ENCODE data around the gene MXI1.

The MXI1 gene

DNA sequence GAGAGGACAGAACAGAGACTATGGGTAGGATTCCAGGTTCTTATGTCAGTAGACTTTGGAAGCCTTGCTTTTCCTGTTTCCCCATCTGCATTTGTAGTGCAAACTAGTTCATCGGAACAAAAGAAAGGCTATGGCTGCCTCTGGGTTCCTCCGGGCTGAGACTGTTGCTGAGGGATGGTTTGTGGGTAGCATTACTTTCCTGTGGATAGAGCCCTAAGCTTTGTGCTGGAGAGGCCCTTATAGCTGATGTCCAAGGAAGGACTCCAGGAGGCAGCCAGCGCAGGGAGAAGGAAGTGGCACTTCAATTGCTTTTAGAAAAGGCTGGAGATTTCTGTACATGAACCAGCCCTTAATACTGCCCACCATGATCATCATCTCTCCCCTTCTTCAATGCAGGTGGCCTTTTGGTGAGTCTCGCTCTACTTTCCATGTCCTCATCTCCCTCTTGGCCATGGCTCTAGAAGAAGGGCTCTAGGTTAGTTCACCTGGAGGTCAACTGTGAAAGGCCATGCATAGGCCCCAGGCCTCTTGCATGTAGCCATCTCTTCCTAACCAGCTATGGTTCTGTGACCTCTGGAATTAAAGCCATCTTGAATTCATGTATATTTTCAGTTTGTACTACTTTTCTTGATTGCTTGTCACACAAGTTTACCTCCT, 15.4 kb downstream of the MXI1 start:
- H4K20me1 ChIP-seq (ENCODE audit: insufficient read depth, low read length, poor library complexity, severe bottlenecking) = no peaks in the 10 kb centered on the region
- no peak overlapping the region for H2AFZ ChIP-seq (ENCODE audit: low read length)
- H3K79me2 ChIP-seq (ENCODE audit: insufficient read depth, low read length) = no peaks in the 10 kb centered on the region; the same call in 1 of the 2 replicates
- H3K4me1 ChIP-seq (ENCODE audit: insufficient read depth, low read length, poor library complexity, severe bottlenecking) = peaks cover 27% of the 10 kb centered on the region
- H3K4me3 ChIP-seq (ENCODE audit: low read length, poor library complexity, severe bottlenecking) = no peak overlapping the region
- no peaks in the 10 kb centered on the region for H3K9me2 ChIP-seq (replicated peaks; ENCODE audit: low read depth, low read length)
- no peaks in the 10 kb centered on the region for H3K36me3 ChIP-seq (ENCODE audit: insufficient read depth, low read length)
- H3K27me3 ChIP-seq (ENCODE audit: insufficient read depth, low read length, poor library complexity, severe bottlenecking) = no peaks in the 10 kb centered on the region
- H3K4me2 ChIP-seq (ENCODE audit: low read depth, low read length, poor library complexity, severe bottlenecking) = peak overlapping the region; percentile 61
- H3K9me3 ChIP-seq (ENCODE audit: insufficient read depth, low read depth, low read length) = no peaks in the 10 kb centered on the region
- no peaks in the 10 kb centered on the region for H3F3A ChIP-seq (ENCODE audit: low read depth)
- no peak overlapping the region for H3K9ac ChIP-seq (ENCODE audit: low read depth, low read length, poor library complexity, severe bottlenecking)
- no peak for TF ChIP-seq EZH2phosphoT487 (IDR thresholded peaks at IDR 0.05; ENCODE audit: borderline replicate concordance)
- TF ChIP-seq, protein P1, sequence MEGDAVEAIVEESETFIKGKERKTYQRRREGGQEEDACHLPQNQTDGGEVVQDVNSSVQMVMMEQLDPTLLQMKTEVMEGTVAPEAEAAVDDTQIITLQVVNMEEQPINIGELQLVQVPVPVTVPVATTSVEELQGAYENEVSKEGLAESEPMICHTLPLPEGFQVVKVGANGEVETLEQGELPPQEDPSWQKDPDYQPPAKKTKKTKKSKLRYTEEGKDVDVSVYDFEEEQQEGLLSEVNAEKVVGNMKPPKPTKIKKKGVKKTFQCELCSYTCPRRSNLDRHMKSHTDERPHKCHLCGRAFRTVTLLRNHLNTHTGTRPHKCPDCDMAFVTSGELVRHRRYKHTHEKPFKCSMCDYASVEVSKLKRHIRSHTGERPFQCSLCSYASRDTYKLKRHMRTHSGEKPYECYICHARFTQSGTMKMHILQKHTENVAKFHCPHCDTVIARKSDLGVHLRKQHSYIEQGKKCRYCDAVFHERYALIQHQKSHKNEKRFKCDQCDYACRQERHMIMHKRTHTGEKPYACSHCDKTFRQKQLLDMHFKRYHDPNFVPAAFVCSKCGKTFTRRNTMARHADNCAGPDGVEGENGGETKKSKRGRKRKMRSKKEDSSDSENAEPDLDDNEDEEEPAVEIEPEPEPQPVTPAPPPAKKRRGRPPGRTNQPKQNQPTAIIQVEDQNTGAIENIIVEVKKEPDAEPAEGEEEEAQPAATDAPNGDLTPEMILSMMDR (conservative IDR thresholded peaks at IDR 0.05; ENCODE audit: low read length) = no peak

DNA sequence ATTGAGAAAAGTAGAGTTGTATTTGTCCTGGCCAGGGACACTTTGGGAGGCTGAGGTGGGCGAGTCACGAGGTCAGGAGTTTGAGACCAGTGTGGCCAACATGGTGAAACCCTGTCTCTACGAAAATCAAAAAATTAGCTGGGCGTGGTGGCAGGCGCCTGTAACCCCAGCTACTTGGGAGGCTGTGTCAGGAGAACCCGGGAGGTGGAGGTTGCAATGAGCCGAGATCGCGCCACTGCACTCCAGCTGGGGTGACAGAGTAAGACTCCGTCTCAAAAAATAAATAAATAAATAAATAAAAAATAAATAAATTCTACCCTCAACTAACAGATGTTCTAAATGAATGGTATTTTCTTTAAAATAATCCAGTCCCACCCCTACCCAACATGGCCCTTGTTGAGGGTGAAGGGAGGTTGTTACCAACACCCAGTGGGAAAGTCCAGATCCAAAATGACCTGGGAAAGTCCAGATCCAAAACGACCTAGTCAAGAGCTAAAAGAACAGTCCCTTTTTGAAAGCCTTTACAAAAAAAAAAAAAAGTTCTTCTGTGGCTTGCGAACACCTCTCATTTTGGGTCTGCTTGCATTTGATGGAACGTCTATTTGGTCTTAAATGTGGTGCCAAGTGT, 16.0 kb downstream of the MXI1 start:
- Histone ChIP-seq H4K20me1 (ENCODE audit: insufficient read depth, low read length, poor library complexity, severe bottlenecking) (no peaks in the 10 kb centered on the region), H3K9me3 (ENCODE audit: insufficient read depth, low read depth, low read length) (no peaks in the 10 kb centered on the region)
- TF ChIP-seq, protein P1 (conservative IDR thresholded peaks at IDR 0.05; ENCODE audit: low read length) = no peak
- TF ChIP-seq EZH2phosphoT487 (IDR thresholded peaks at IDR 0.05; ENCODE audit: borderline replicate concordance) = no peak

DNA sequence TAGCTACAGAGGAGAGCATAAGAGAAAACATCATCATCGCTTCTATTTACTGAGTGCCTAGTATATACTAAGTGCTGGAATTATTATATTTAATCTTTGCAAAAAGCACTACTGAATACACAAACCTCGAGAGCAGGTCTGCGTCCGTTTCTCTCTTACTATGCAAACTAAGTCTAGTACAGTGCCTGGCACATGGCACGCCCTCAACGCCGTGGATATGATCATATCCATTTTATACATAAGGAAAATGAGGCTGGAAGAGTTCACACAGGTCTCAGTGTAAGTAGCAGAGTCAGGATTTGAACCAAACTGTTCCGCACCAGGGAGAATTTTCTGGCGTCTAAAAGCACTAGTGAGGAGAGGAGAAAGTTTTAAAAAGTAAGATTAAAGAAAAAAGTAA, 17.6 kb downstream of the MXI1 start:
- no peaks in the 10 kb centered on the region; the same call in 1 of the 2 replicates for H3K36me3 ChIP-seq (ENCODE audit: insufficient read depth, low read length)
- peaks cover 3% of the 10 kb centered on the region; the same call in 1 of the 2 replicates for H3K79me2 ChIP-seq (ENCODE audit: insufficient read depth, low read length)
- no peaks in the 10 kb centered on the region for H3K9me3 ChIP-seq (ENCODE audit: insufficient read depth, low read depth, low read length)
- no peak for TF ChIP-seq EZH2phosphoT487 (IDR thresholded peaks at IDR 0.05; ENCODE audit: borderline replicate concordance)
- TF ChIP-seq, protein P1 (conservative IDR thresholded peaks at IDR 0.05; ENCODE audit: low read length) = no peak
- peak overlapping the region; percentile 53 for H3K9ac ChIP-seq (ENCODE audit: low read depth, low read length, poor library complexity, severe bottlenecking)
- peak overlapping the region; percentile 76 for H3K4me3 ChIP-seq (ENCODE audit: low read length, poor library complexity, severe bottlenecking)
- no peaks in the 10 kb centered on the region for H4K20me1 ChIP-seq (ENCODE audit: insufficient read depth, low read length, poor library complexity, severe bottlenecking)
- peaks cover 23% of the 10 kb centered on the region for H3K4me1 ChIP-seq (ENCODE audit: insufficient read depth, low read length, poor library complexity, severe bottlenecking)
- H2AFZ ChIP-seq (ENCODE audit: low read length) = peak overlapping the region; percentile 90; the same call in 1 of the 2 replicates
- no peaks in the 10 kb centered on the region for H3K9me2 ChIP-seq (replicated peaks; ENCODE audit: low read depth, low read length)
- H3K27me3 ChIP-seq (ENCODE audit: insufficient read depth, low read length, poor library complexity, severe bottlenecking) = no peaks in the 10 kb centered on the region
- H3F3A ChIP-seq (ENCODE audit: low read depth) = no peaks in the 10 kb centered on the region
- peak overlapping the region; percentile 91 for H3K4me2 ChIP-seq (ENCODE audit: low read depth, low read length, poor library complexity, severe bottlenecking)

More for the DNA sequence above, 16.0 kb downstream of the MXI1 start:
- Histone ChIP-seq H2AFZ (ENCODE audit: low read length) (no peak overlapping the region), H3K4me3 (ENCODE audit: low read length, poor library complexity, severe bottlenecking) (no peak overlapping the region), H3K79me2 (ENCODE audit: insufficient read depth, low read length) (peaks cover 3% of the 10 kb centered on the region; the same call in 1 of the 2 replicates), H3K36me3 (ENCODE audit: insufficient read depth, low read length) (no peaks in the 10 kb centered on the region; the same call in 1 of the 2 replicates), H3K27me3 (ENCODE audit: insufficient read depth, low read length, poor library complexity, severe bottlenecking) (no peaks in the 10 kb centered on the region), H3K4me2 (ENCODE audit: low read depth, low read length, poor library complexity, severe bottlenecking) (no peak overlapping the region), H3K4me1 (ENCODE audit: insufficient read depth, low read length, poor library complexity, severe bottlenecking) (peaks cover 28% of the 10 kb centered on the region), H3K9ac (ENCODE audit: low read depth, low read length, poor library complexity, severe bottlenecking) (no peak overlapping the region), H3K9me2 (replicated peaks; ENCODE audit: low read depth, low read length) (no peaks in the 10 kb centered on the region), H3F3A (ENCODE audit: low read depth) (no peaks in the 10 kb centered on the region)

All from Loucy (cell line).